ENCODE results near the gene AZU1. TPM values are rescaled to one million over a fixed set of nuclear protein-coding genes. Genes with fewer than 3 reads are reported as not detected.
"Not testable (repeated sequence)": the region's sequence is repeated elsewhere in the genome, so short reads cannot be mapped to it uniquely, and the experiment has no call there.

AZU1 gene
- total RNA-seq, 1 donor from 2014 or later = 0.41 TPM

DNA sequence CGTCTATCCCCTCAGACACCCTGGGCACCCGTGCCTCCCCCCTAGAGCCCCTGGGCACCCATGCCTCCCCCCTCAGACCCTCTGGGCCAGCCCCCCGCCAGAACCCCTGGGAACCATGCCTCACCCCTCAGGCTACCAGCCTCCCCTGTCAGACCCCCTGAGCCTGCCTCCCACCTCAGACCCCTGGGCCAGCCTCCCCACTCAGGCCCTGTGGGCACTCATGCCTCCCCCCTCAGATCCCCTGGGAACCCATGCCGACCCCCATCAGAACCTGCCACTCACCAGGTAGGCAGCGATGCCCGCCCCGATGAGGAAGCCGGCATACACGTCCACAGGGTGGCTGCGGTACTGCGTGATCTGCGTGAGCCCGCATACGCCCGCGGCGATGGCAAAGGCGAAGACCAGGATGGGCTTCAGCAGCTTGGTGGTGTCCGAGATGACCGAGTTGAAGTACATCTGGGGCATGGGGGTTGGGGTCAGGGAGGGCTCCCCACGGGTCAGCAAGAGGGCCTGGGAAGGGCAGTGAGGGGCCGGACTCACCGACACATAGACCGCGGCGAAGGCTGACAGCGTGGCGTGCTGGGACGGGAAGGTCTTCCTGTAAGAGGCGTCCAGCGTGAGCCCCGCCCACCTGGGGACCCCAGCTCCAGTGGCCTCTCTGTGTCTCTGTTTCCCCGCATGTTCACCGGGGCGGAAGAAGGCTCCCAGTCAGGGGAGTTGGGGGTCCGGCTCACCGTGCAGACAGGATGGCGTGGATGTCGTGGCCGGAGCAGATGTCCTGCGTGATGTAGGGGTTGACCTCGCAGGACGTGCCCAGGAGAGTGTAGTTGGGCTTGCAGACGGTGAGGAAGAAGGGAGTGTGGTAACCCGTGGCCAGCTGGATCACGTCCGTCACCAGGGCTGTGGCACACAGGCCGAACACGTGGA, 13.2 kb upstream of the AZU1 start:
- Mint-ChIP-seq H3K9me3 (no peaks in the 10 kb centered on the region), H3K27me3 (no peaks in the 10 kb centered on the region), H3K4me3 (no peak overlapping the region), H3K36me3 (peaks cover 15% of the 10 kb centered on the region), H3K27ac (peak overlapping the region; percentile 59), H3K4me1 (ENCODE audit: unreplicated experiment) (no peaks in the 10 kb centered on the region)
- TF ChIP-seq CTCF (conservative IDR thresholded peaks at IDR 0.05) = no peak
- DNase-seq (ENCODE audit: extremely low spot score, unreplicated experiment) = no peak

GRCh38 chr19:815079-815774, 12.4 kb upstream of the AZU1 start:
- Mint-ChIP-seq H3K4me1 (ENCODE audit: unreplicated experiment) (no peaks in the 10 kb centered on the region), H3K9me3 (no peaks in the 10 kb centered on the region), H3K27ac (peak overlapping the region; percentile 59), H3K4me3 (peak overlapping the region; percentile 28), H3K36me3 (peaks cover 11% of the 10 kb centered on the region), H3K27me3 (no peaks in the 10 kb centered on the region)
- no peak for DNase-seq (ENCODE audit: extremely low spot score, unreplicated experiment)
- TF ChIP-seq CTCF (conservative IDR thresholded peaks at IDR 0.05) = no peak

- Mint-ChIP-seq H3K9me3 (no peaks in the 10 kb centered on the region), H3K27ac (peak overlapping the region; percentile 78), H3K4me1 (ENCODE audit: unreplicated experiment) (no peaks in the 10 kb centered on the region), H3K4me3 (peak overlapping the region; percentile 61), H3K36me3 (peaks cover 11% of the 10 kb centered on the region), H3K27me3 (no peaks in the 10 kb centered on the region)
- TF ChIP-seq CTCF (conservative IDR thresholded peaks at IDR 0.05) = no peak
- no peak for DNase-seq (ENCODE audit: extremely low spot score, unreplicated experiment)
Measured at GRCh38 chr19:815775-816499, 11.7 kb upstream of the AZU1 start.

GRCh38 chr19:816500-816857, 11.2 kb upstream of the AZU1 start:
- Mint-ChIP-seq H3K9me3 (no peaks in the 10 kb centered on the region), H3K4me3 (peak overlapping the region; percentile 61)

DNA sequence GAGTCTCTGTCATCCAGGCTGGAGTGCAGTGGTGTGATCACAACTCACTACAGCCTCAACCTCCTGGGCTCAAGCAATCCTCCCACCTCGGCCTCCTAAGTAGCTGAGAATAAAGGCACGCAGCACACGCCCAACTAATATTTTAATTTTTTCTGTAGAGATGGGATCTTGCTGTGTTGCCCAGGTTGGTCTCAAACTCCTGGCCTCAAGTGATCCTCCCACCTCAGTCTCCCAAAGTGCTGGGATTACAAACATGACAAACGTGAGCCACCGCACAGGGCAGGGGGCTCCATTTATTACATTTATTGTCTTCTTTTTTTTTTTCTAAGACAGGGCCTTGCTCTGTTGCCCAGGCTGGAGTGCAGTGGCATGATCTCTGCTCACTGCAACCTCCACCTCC, 7.4 kb upstream of the AZU1 start:
- not testable (repeated sequence) for H3K4me1 Mint-ChIP-seq (ENCODE audit: unreplicated experiment); DNase-seq (ENCODE audit: extremely low spot score, unreplicated experiment); H3K27me3 Mint-ChIP-seq; H3K9me3 Mint-ChIP-seq; H3K27ac Mint-ChIP-seq; H3K36me3 Mint-ChIP-seq
- peak overlapping the region; percentile 63 for H3K4me3 Mint-ChIP-seq

More at GRCh38 chr19:816500-816857, 11.2 kb upstream of the AZU1 start:
- Mint-ChIP-seq H3K36me3 (peaks cover 9% of the 10 kb centered on the region), H3K27ac (peak overlapping the region; percentile 78), H3K27me3 (no peaks in the 10 kb centered on the region), H3K4me1 (ENCODE audit: unreplicated experiment) (no peaks in the 10 kb centered on the region)
- DNase-seq (ENCODE audit: extremely low spot score, unreplicated experiment) = no peak
- no peak for TF ChIP-seq CTCF (conservative IDR thresholded peaks at IDR 0.05)
